Amniotic epithelial cell (primary cell): ENCODE measurements around the gene UBE2L5.

Source experiments
- DNase-seq: peaks from one replicate; pipeline ENCODE4 v3.0.0-alpha.2; 2010; ENCODE audit warnings: low read depth

The UBE2L5 gene

DNA sequence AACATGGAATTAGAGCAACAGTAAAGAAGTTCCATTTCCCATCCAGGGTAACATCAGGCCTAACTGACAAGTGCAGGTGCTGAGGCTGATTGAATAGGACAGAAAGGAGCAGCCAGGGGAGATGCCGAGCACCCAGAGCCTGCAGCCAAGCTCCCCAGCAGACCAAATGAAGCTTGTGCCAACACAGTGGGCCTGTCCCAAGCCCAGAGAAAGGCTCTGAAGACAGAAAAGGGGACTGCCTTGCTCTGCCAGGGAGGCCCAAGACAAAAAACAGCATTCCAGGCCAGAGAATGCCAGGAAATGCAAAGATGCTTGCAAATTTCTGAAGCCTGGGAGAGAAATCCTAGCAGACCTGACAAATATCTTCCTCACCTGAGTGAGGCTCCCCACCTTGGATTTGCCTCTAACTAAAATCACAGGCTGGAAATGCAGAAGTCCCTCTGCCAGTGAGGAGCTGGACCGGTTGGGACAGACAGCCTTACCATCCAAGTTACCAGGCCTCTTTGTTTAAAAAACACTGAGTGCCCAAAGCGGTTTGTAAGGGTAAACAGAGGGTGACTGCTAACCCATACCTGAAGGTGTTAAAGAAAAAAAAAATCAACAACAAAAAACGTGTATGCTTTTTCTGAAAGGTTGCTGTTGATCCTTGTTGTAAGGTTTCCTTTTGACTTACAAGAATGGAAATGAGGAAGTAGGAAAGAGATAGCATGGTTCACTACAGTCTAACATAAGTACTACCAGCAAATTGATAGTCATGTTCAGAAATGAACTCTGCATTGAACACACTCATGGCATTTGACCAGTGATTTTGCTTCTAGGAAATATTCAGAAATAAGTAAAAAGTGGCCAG, 55.3 kb downstream of the UBE2L5 start:
- DNase-seq: no peak
